RWPE2 (cell line): ENCODE results near the gene CAMK1G.

Experiments
- ATAC-seq: fragments of 200-7000 bp; cut with Tn5 transposase; 3 replicates; pipeline ENCODE4 v1.9.1; 2021; ENCODE audit warnings: low read depth
- DNase-seq: peaks from one replicate; pipeline ENCODE4 v3.0.0-alpha.2; 2020; ENCODE audit warnings: low spot score
- H3K27ac ChIP-seq: fragments of 450-650 bp; 2 replicates; pipeline ENCODE4 v1.5.1; 2017; ENCODE audit warnings: mild to moderate bottlenecking; ENCODE audit not compliant: poor library complexity, severe bottlenecking
- H3K27me3 ChIP-seq: fragments of 250-450 bp; sonication (Bioruptor Pico); 2 replicates; pipeline ENCODE4 v1.5.1; 2021; ENCODE audit warnings: mild to moderate bottlenecking, moderate library complexity; ENCODE audit not compliant: insufficient read depth, poor library complexity, severe bottlenecking
- H3K36me3 ChIP-seq: fragments of 250-450 bp; sonication (Bioruptor Pico); 2 replicates; pipeline ENCODE4 v1.5.1; 2020; ENCODE audit warnings: low read depth, mild to moderate bottlenecking, moderate library complexity
- H3K4me1 ChIP-seq: fragments of 250-450 bp; sonication (Bioruptor Pico); 2 replicates; pipeline ENCODE4 v1.5.1; 2021; ENCODE audit warnings: mild to moderate bottlenecking, moderate library complexity; ENCODE audit not compliant: insufficient read depth, poor library complexity, severe bottlenecking
- H3K4me3 ChIP-seq: fragments of 250-450 bp; sonication (Bioruptor Pico); 2 replicates; pipeline ENCODE4 v1.5.1; 2021; ENCODE audit warnings: mild to moderate bottlenecking, moderate library complexity; ENCODE audit not compliant: severe bottlenecking
- H3K9me3 ChIP-seq: fragments of 250-450 bp; sonication (Bioruptor Pico); 2 replicates; pipeline ENCODE4 v1.5.1; 2021; ENCODE audit warnings: mild to moderate bottlenecking, moderate library complexity; ENCODE audit not compliant: severe bottlenecking
- TF ChIP-seq, protein P1 (sequence below): fragments of 450-650 bp; IDR thresholded peaks from one replicate; pipeline ENCODE4 v1.5.1; 2017; ENCODE audit warnings: mild to moderate bottlenecking, moderate library complexity; ENCODE audit not compliant: poor library complexity, severe bottlenecking

Gene CAMK1G

DNA sequence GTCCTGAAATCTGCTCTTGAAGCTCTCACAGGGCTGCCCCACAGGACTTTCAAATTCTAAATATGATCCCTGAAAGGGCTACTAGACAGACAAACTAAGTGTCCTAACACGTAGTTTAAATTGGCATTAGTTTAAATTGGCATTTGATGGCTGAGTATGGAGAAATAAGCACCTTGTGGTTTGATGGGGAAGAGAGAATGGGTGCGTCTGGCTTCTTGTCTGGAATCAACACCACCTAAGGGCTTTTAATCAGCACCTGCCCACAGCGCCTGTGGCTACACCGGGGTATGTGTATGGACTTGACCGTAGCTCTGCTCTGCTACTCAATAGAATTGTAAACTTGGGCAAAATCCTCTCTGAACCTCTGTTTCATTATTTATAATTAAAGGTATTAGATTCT, 74.4 kb downstream of the CAMK1G start:
- DNase-seq (no peak), ATAC-seq (no peak)
- peaks cover 55% of the 10 kb centered on the region for H3K4me1 ChIP-seq
- H3K27ac ChIP-seq: peak overlapping the region; percentile 94
- H3K4me3 ChIP-seq: no peak overlapping the region
- TF ChIP-seq, protein P1, sequence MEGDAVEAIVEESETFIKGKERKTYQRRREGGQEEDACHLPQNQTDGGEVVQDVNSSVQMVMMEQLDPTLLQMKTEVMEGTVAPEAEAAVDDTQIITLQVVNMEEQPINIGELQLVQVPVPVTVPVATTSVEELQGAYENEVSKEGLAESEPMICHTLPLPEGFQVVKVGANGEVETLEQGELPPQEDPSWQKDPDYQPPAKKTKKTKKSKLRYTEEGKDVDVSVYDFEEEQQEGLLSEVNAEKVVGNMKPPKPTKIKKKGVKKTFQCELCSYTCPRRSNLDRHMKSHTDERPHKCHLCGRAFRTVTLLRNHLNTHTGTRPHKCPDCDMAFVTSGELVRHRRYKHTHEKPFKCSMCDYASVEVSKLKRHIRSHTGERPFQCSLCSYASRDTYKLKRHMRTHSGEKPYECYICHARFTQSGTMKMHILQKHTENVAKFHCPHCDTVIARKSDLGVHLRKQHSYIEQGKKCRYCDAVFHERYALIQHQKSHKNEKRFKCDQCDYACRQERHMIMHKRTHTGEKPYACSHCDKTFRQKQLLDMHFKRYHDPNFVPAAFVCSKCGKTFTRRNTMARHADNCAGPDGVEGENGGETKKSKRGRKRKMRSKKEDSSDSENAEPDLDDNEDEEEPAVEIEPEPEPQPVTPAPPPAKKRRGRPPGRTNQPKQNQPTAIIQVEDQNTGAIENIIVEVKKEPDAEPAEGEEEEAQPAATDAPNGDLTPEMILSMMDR: no peak
- no peaks in the 10 kb centered on the region for H3K27me3 ChIP-seq
- H3K9me3 ChIP-seq: no peaks in the 10 kb centered on the region
- H3K36me3 ChIP-seq: no peaks in the 10 kb centered on the region

DNA sequence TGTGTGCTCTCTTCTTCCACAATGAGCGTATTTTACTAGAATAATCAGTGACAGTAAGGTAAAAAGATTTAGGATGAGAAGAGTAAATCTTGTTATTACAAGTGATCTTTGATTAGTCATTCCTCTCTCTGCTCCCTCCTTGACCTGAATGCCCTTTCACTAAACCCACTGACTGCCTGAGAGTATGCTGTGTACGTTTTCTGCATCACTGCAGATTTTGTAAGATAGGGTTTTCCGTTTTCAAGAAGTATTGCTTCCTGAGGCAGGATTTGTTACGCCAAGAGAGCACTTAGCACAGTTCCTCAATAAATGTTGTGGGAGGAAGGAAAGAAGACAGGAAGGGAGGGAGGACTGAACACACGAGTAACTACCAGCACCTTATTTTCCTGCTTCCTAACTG, 76.4 kb downstream of the CAMK1G start:
- 0 out of 3 replicates have a peak, but pooled peaks have one; percentile 13 for ATAC-seq
- H3K27ac ChIP-seq: peak overlapping the region; percentile 94

DNA sequence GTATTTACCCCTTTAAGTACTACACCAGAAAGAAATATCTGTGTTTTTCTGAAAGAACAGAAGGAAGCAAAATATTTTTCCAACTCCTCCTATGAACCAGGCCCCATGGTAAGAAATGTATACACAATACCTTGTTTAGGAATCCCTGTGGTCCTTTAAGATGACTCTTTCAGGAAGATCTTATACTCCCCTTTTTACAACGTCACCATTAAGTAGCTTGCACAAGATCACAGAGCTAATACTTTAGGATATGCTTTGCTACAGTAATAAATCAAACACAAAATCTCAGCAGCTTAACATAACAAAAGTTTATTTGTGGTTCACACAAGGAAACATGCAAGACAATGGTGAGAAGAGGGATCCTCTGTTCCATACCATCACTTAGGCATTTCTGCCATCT, 77.6 kb downstream of the CAMK1G start:
- peaks cover 26% of the 10 kb centered on the region for H3K4me1 ChIP-seq
- TF ChIP-seq, protein P1: no peak
- no peak overlapping the region for H3K27ac ChIP-seq
- DNase-seq (no peak), ATAC-seq (no peak)
- H3K4me3 ChIP-seq: no peak overlapping the region
- H3K27me3 ChIP-seq: no peaks in the 10 kb centered on the region
- H3K9me3 ChIP-seq: no peaks in the 10 kb centered on the region
- H3K36me3 ChIP-seq: no peaks in the 10 kb centered on the region

More for the DNA sequence above, 76.4 kb downstream of the CAMK1G start:
- peaks cover 38% of the 10 kb centered on the region for H3K4me1 ChIP-seq
- no peaks in the 10 kb centered on the region for H3K9me3 ChIP-seq
- no peak for DNase-seq
- H3K4me3 ChIP-seq: no peak overlapping the region
- no peaks in the 10 kb centered on the region for H3K27me3 ChIP-seq
- H3K36me3 ChIP-seq: no peaks in the 10 kb centered on the region
- TF ChIP-seq, protein P1: no peak

DNA sequence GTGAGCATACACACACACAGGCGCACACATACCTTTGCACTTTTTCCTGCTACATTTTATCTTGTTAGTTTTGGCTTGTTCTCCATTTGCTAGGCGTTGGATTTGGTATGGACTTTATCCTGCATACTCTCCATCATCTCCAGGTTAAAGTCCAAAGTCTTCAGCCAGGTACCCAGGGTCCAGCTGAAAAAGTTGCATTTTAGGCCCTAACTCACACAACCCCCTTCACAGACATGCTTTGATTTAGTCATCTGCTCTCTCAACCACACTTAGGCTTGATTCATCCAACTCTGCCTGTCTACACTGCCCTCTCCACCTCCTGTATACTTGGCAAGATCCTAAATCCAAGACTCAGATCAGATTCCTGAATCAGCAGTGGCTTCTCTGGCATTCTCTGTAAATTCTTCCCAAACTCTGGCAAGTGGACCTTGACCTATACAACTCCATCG, 79.4 kb downstream of the CAMK1G start:
- Histone ChIP-seq H3K27ac (no peak overlapping the region), H3K4me1 (peaks cover 8% of the 10 kb centered on the region), H3K27me3 (no peaks in the 10 kb centered on the region), H3K36me3 (no peaks in the 10 kb centered on the region), H3K4me3 (no peak overlapping the region), H3K9me3 (no peaks in the 10 kb centered on the region)
- TF ChIP-seq, protein P1: no peak
- no peak for ATAC-seq
- DNase-seq: no peak
